ENCODE results near the gene ZMYM1.
"Not testable (repeated sequence)": the region's sequence is repeated elsewhere in the genome, so short reads cannot be mapped to it uniquely, and the experiment has no call there.

ZMYM1 gene

DNA sequence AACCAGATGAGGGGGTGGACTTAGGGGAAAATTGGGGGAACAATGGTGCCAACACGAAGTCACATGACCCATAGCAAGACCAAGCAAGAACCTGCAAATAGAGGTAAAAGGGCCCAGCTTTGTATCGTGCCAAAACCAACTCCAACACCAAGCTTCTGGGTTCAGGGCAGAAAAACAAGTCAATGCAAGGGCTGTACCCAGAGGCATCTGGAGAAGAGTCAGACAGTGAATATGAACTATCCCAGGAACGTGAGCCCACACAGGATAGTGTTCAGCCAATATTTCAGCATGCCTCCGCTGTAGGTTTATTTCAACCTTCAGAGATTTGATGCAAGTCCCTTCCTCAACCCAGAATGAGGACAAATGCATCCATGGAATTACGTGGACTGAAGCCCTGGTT is 32.5 kb upstream of the ZMYM1 start:
- Histone ChIP-seq H3K27me3 (ENCODE audit: low read depth, low read length) (no peaks in the 10 kb centered on the region), H3K4me1 (ENCODE audit: control insufficient read depth in 1 of 2, insufficient read depth in 2 of 2, low read length in 2 of 2) (no peaks in the 10 kb centered on the region)

DNA sequence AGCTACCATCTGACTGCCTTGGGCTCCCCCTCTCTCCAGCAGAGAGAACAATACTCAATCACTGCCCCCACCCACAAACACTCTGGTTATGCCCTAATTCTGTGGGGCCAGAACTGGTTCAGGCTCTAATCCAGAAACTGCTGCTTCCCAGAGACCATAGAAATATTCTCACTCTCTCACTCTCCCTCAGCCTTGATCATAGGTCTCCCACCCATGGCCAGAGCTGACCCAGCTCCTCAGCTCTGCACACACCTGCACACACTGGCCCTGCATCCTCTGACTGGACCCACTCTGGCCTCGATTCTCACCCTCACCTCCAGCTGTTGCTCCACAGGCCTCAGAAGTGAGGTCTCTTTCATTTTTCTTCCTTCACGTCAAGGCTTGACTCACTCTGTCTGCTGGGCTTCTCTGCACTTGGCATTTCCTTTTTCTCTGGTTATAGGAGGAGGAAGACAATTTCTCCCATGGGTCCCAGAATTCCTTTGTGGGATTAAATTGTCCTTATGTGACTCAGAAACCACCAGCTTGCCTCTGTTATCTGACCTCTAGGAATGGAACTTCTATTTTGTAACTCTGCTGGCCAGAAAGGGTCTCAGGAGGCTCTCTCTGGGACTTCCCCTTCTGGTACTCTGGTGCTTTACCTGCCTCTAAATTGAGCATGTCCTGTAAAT is 31.9 kb upstream of the ZMYM1 start:
- no peaks in the 10 kb centered on the region for H3K4me1 ChIP-seq (ENCODE audit: control insufficient read depth in 1 of 2, insufficient read depth in 2 of 2, low read length in 2 of 2)
- H3K4me3 ChIP-seq (ENCODE audit: low read depth in 1 of 2, low read length in 2 of 2): no peak overlapping the region
- H3K27me3 ChIP-seq (ENCODE audit: low read depth, low read length): no peaks in the 10 kb centered on the region
- no peaks in the 10 kb centered on the region for H3K9me3 ChIP-seq (ENCODE audit: control insufficient read depth in 1 of 2, low read length in 2 of 2)
- H3K36me3 ChIP-seq (ENCODE audit: control insufficient read depth in 1 of 2, insufficient read depth in 2 of 2, low read length in 2 of 2): no peaks in the 10 kb centered on the region
- H3K27ac ChIP-seq (ENCODE audit: low read length): no peak overlapping the region

More for the DNA sequence above, 32.5 kb upstream of the ZMYM1 start:
- Histone ChIP-seq H3K36me3 (ENCODE audit: control insufficient read depth in 1 of 2, insufficient read depth in 2 of 2, low read length in 2 of 2) (no peaks in the 10 kb centered on the region), H3K27ac (ENCODE audit: low read length) (no peak overlapping the region), H3K4me3 (ENCODE audit: low read depth in 1 of 2, low read length in 2 of 2) (no peak overlapping the region), H3K9me3 (ENCODE audit: control insufficient read depth in 1 of 2, low read length in 2 of 2) (no peaks in the 10 kb centered on the region)

DNA sequence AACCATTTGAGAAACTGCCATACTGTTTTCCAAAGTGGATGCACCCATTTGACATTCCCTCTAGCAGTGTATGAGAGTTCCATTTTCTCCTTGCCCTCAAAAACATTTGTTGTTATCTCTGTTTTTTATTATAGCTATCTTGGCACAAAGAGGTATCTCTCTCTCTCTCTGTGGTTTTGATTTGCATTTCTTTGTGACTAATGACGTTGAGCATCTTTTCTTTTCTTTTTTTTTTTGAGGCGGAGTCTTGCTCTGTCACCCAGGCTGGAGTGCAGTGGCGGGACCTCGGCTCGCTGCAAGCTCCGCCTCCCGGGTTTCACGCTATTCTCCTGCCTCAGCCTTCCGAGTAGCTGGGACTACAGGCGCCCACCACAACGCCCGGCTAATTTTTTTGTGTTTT is 30.1 kb upstream of the ZMYM1 start:
- no peaks in the 10 kb centered on the region for H3K9me3 ChIP-seq (ENCODE audit: control insufficient read depth in 1 of 2, low read length in 2 of 2)
- no peaks in the 10 kb centered on the region for H3K36me3 ChIP-seq (ENCODE audit: control insufficient read depth in 1 of 2, insufficient read depth in 2 of 2, low read length in 2 of 2)
- H3K27me3 ChIP-seq (ENCODE audit: low read depth, low read length): no peaks in the 10 kb centered on the region
- H3K4me3 ChIP-seq (ENCODE audit: low read depth in 1 of 2, low read length in 2 of 2): no peak overlapping the region
- H3K4me1 ChIP-seq (ENCODE audit: control insufficient read depth in 1 of 2, insufficient read depth in 2 of 2, low read length in 2 of 2): no peaks in the 10 kb centered on the region
- no peak overlapping the region for H3K27ac ChIP-seq (ENCODE audit: low read length)

DNA sequence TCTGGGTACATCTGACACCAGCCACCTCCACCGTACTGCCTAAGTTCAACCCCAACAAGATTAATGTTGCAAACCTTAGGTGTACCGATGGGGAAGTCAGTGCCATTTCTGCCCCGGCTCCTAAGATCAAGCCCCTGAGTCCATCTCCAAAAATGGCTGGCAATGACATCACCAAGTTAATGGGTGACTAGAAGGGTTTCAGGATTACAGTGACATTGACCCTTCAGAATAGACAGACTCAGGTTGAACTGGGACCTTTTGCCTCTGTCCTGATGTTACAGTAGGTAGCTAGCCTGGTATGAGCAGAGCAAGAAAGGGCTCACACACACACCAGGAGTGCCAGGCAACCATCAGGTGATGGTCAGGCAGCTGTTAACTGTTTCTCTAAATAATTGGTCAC is 25.8 kb upstream of the ZMYM1 start:
- Histone ChIP-seq H3K4me1 (ENCODE audit: control insufficient read depth in 1 of 2, insufficient read depth in 2 of 2, low read length in 2 of 2) (no peaks in the 10 kb centered on the region), H3K9me3 (ENCODE audit: control insufficient read depth in 1 of 2, low read length in 2 of 2) (no peaks in the 10 kb centered on the region), H3K4me3 (ENCODE audit: low read depth in 1 of 2, low read length in 2 of 2) (no peak overlapping the region), H3K27ac (ENCODE audit: low read length) (no peak overlapping the region), H3K36me3 (ENCODE audit: control insufficient read depth in 1 of 2, insufficient read depth in 2 of 2, low read length in 2 of 2) (no peaks in the 10 kb centered on the region), H3K27me3 (ENCODE audit: low read depth, low read length) (no peaks in the 10 kb centered on the region)

DNA sequence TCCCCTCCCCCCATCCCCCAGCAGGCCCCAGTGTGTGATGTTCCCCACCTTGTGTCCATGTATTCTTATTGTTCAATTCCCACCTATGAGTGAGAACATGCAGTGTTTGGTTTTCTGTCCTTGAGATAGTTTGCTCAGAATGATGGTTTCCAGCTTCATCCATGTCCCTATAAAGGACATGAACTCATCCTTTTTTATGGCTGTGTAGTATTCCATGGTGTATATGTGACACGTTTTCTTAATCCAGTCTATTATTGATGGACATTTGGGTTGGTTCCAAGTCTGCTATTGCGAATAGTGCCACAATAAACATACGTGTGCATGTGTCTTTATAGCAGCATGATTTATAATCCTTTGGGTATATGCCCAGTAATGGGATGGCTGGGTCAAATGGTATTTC is 24.9 kb upstream of the ZMYM1 start:
- H3K4me1 ChIP-seq (ENCODE audit: control insufficient read depth in 1 of 2, insufficient read depth in 2 of 2, low read length in 2 of 2); H3K27me3 ChIP-seq (ENCODE audit: low read depth, low read length); H3K4me3 ChIP-seq (ENCODE audit: low read depth in 1 of 2, low read length in 2 of 2); H3K36me3 ChIP-seq (ENCODE audit: control insufficient read depth in 1 of 2, insufficient read depth in 2 of 2, low read length in 2 of 2); H3K9me3 ChIP-seq (ENCODE audit: control insufficient read depth in 1 of 2, low read length in 2 of 2); H3K27ac ChIP-seq (ENCODE audit: low read length): not testable (repeated sequence)

DNA sequence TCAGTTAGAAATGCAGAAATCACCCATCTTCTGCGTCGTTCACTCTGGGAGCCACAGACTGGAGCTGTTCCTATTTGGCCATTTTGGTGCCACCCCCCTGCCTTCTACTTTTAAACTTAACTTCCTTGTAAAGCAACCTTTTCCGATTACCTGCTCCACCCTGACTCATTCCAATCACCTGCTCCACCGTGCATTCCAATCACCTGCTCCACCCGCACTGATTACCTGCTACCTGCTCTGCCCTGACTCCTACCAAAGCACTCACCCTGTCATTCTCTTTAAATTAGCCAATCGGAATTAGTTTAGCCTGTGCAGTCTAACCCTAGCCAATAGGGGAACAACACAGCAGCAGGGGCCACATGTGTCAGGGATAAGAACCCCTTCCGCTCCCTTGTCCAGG is 20.9 kb upstream of the ZMYM1 start:
- H3K27ac ChIP-seq (ENCODE audit: low read length); H3K9me3 ChIP-seq (ENCODE audit: control insufficient read depth in 1 of 2, low read length in 2 of 2); H3K27me3 ChIP-seq (ENCODE audit: low read depth, low read length); H3K4me1 ChIP-seq (ENCODE audit: control insufficient read depth in 1 of 2, insufficient read depth in 2 of 2, low read length in 2 of 2); H3K4me3 ChIP-seq (ENCODE audit: low read depth in 1 of 2, low read length in 2 of 2); H3K36me3 ChIP-seq (ENCODE audit: control insufficient read depth in 1 of 2, insufficient read depth in 2 of 2, low read length in 2 of 2): not testable (repeated sequence)

DNA sequence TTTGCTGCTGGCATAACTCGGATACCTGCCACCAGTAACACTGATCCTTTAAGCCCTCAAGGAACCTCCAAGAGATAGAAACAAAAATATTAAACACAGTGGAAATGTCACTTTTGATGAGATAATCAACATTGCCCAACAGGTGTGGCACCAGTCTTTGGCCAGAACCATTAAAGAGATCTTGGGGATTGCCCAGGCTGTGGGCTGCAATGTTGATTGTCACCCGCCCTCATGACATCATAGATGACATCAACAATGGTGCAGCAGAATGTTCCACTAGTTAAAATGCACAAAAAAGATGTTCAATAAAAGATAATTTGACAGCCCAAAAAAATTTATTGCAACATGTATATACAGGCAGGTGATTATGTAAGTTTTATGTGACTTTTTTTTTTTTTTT is 20.2 kb upstream of the ZMYM1 start:
- Histone ChIP-seq H3K9me3 (ENCODE audit: control insufficient read depth in 1 of 2, low read length in 2 of 2) (no peaks in the 10 kb centered on the region), H3K36me3 (ENCODE audit: control insufficient read depth in 1 of 2, insufficient read depth in 2 of 2, low read length in 2 of 2) (no peaks in the 10 kb centered on the region), H3K4me3 (ENCODE audit: low read depth in 1 of 2, low read length in 2 of 2) (no peak overlapping the region), H3K27me3 (ENCODE audit: low read depth, low read length) (no peaks in the 10 kb centered on the region), H3K27ac (ENCODE audit: low read length) (no peak overlapping the region), H3K4me1 (ENCODE audit: control insufficient read depth in 1 of 2, insufficient read depth in 2 of 2, low read length in 2 of 2) (no peaks in the 10 kb centered on the region)

DNA sequence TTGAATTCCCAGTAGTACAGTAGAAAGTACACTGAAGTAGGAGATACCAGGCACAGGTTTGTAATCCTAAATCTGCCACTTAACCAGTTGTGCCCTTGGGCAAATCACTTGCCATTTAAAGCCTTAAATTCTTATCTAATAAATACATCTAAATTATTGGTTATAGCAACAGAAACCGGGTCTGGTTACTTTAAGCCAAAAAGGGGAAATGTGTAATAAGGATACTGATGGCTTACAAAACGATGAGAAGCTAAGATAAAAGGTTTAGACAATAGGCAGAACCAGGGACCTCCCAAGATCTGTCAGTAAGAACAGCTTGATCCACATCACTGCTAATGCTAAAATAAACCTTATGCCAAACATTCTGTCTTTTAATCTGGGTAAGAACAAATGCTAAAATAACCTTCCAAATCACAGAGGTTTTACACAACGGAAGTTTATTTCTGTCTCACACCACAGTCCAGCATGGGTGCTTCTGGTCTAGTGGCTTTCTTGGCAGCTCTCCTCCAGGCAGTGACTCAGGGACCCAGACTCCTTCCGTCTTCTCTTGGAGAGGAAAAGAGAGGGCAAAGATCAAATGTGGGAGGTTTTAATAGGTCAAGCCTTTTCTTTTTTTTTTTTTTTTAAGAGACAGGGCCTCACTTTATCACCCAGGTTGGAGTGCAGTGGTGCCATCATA is 16.5 kb upstream of the ZMYM1 start:
- Histone ChIP-seq H3K36me3 (ENCODE audit: control insufficient read depth in 1 of 2, insufficient read depth in 2 of 2, low read length in 2 of 2) (no peaks in the 10 kb centered on the region), H3K9me3 (ENCODE audit: control insufficient read depth in 1 of 2, low read length in 2 of 2) (no peaks in the 10 kb centered on the region), H3K27me3 (ENCODE audit: low read depth, low read length) (no peaks in the 10 kb centered on the region), H3K4me3 (ENCODE audit: low read depth in 1 of 2, low read length in 2 of 2) (no peak overlapping the region), H3K27ac (ENCODE audit: low read length) (no peak overlapping the region), H3K4me1 (ENCODE audit: control insufficient read depth in 1 of 2, insufficient read depth in 2 of 2, low read length in 2 of 2) (no peaks in the 10 kb centered on the region)

DNA sequence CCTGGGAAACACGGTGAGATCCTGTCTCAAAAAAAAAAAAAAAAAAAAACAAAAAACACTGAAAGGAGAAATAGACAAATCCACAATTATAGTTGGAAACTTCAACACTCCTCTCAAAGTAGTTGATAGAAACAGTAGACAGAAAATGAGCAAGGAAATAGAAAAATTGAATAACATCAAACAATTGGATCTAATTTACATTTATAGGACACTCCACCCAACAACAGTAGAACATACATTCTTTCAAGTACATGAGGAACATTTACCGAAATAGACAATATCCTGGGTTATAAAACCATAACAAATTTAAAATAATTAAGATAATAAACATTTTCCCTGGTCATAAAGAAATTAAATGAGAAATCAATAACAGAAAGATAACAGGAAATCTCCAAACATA is 14.9 kb upstream of the ZMYM1 start:
- no peaks in the 10 kb centered on the region for H3K9me3 ChIP-seq (ENCODE audit: control insufficient read depth in 1 of 2, low read length in 2 of 2)
- H3K27me3 ChIP-seq (ENCODE audit: low read depth, low read length): no peaks in the 10 kb centered on the region
- H3K36me3 ChIP-seq (ENCODE audit: control insufficient read depth in 1 of 2, insufficient read depth in 2 of 2, low read length in 2 of 2): no peaks in the 10 kb centered on the region
- H3K4me1 ChIP-seq (ENCODE audit: control insufficient read depth in 1 of 2, insufficient read depth in 2 of 2, low read length in 2 of 2): no peaks in the 10 kb centered on the region
- H3K27ac ChIP-seq (ENCODE audit: low read length): no peak overlapping the region
- no peak overlapping the region for H3K4me3 ChIP-seq (ENCODE audit: low read depth in 1 of 2, low read length in 2 of 2)

DNA sequence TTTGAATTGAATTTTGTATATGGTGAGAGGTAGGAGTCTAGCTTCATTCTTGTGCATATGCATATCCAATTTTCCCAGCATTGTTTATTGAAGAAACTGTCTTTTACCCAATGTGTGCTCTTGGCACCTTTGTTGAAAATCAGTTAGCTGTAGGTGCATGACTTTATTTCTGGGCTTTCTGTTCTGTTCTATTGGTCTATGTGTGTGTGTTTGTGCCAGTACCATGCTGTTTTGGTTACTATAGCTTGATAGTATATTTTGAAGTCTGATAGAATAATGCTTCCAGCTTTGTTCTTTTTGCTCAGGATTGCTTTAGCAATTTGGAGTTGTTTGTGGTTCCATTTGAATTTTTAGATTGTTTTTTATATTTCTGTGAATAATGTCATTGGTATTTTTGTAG is 9.4 kb upstream of the ZMYM1 start:
- no peak overlapping the region for H3K4me3 ChIP-seq (ENCODE audit: low read depth in 1 of 2, low read length in 2 of 2)
- no peaks in the 10 kb centered on the region for H3K27me3 ChIP-seq (ENCODE audit: low read depth, low read length)
- peaks cover 0 to 4% of the 10 kb centered on the region in 2 donors for H3K9me3 ChIP-seq (ENCODE audit: control insufficient read depth in 1 of 2, low read length in 2 of 2)
- no peak overlapping the region for H3K27ac ChIP-seq (ENCODE audit: low read length)
- H3K36me3 ChIP-seq (ENCODE audit: control insufficient read depth in 1 of 2, insufficient read depth in 2 of 2, low read length in 2 of 2): no peaks in the 10 kb centered on the region
- no peaks in the 10 kb centered on the region for H3K4me1 ChIP-seq (ENCODE audit: control insufficient read depth in 1 of 2, insufficient read depth in 2 of 2, low read length in 2 of 2)

DNA sequence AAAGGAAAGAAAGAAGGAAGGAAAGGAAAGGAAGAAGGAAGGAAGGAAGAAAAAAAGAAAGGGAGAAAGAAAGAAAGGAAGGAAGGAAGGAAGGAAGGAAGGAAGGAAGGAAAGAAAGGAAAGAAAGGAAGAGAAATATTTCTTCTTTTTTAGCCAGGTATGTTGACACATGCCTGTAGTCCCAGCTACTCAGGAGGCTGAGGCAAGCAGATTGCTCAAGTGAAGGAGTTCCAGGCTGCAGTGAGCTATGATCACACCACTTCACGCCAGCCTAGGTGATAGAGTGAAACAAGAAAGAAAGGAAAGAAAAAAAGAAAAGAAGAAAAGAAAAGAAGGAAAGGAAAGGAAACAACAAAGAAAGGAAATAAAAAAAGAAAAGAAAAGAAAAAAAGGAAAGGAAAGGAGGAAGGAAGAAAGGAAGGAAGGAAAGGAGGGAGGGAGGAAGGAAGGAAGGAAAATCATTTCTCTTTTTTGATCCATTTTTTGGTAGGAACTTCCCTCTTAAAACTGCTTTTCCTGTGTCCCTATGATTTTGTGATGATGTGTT is 5.8 kb upstream of the ZMYM1 start:
- Histone ChIP-seq H3K27ac (ENCODE audit: low read length) (no peak overlapping the region), H3K9me3 (ENCODE audit: control insufficient read depth in 1 of 2, low read length in 2 of 2) (peaks cover 0 to 4% of the 10 kb centered on the region in 2 donors), H3K4me3 (ENCODE audit: low read depth in 1 of 2, low read length in 2 of 2) (no peak overlapping the region), H3K27me3 (ENCODE audit: low read depth, low read length) (no peaks in the 10 kb centered on the region), H3K36me3 (ENCODE audit: control insufficient read depth in 1 of 2, insufficient read depth in 2 of 2, low read length in 2 of 2) (no peaks in the 10 kb centered on the region), H3K4me1 (ENCODE audit: control insufficient read depth in 1 of 2, insufficient read depth in 2 of 2, low read length in 2 of 2) (no peaks in the 10 kb centered on the region)

DNA sequence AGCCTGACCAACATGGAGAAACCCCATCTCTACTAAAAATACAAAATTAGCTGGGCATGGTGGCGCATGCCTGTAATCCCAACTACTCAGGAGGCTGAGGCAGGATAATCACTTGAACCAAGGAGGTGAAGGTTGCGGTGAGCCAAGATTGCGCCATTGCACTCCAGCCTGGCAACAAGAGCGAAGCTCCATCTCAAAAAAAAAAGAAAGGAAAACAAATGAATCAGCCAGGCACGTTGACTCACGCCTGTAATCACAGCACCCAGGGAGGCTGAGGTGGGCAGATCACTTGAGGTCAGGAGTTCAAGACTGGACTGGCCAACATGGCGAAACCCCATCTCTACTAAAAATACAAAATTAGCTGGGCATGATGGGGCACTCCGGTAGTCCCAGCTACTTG is 2.8 kb upstream of the ZMYM1 start:
- not testable (repeated sequence) for H3K4me3 ChIP-seq (ENCODE audit: low read depth in 1 of 2, low read length in 2 of 2); H3K27me3 ChIP-seq (ENCODE audit: low read depth, low read length); H3K4me1 ChIP-seq (ENCODE audit: control insufficient read depth in 1 of 2, insufficient read depth in 2 of 2, low read length in 2 of 2); H3K36me3 ChIP-seq (ENCODE audit: control insufficient read depth in 1 of 2, insufficient read depth in 2 of 2, low read length in 2 of 2); H3K27ac ChIP-seq (ENCODE audit: low read length); H3K9me3 ChIP-seq (ENCODE audit: control insufficient read depth in 1 of 2, low read length in 2 of 2)
